Measurements from ENCODE around the gene CDH23.

Gene CDH23

GRCh38 chr10:71825217-71825616 lies 428.5 kb downstream of the CDH23 start:
- H3K27ac ChIP-seq (ENCODE audit: poor library complexity, severe bottlenecking), result no peak overlapping the region
- ATAC-seq (ENCODE audit: low read depth) (no peak), DNase-seq (ENCODE audit: low spot score) (no peak)
- peaks cover 90% of the 10 kb centered on the region for H3K36me3 ChIP-seq (ENCODE audit: low read depth)
- no peaks in the 10 kb centered on the region for H3K9me3 ChIP-seq (ENCODE audit: severe bottlenecking)
- no peak overlapping the region for H3K4me3 ChIP-seq (ENCODE audit: severe bottlenecking)
- H3K4me1 ChIP-seq (ENCODE audit: insufficient read depth, poor library complexity, severe bottlenecking), result no peaks in the 10 kb centered on the region
- no peak for TF ChIP-seq CTCF (IDR thresholded peaks at IDR 0.05; ENCODE audit: poor library complexity, severe bottlenecking)
- no peaks in the 10 kb centered on the region for H3K27me3 ChIP-seq (ENCODE audit: insufficient read depth, poor library complexity, severe bottlenecking)

GRCh38 chr10:71827852-71828251 lies 431.1 kb downstream of the CDH23 start:
- no peak for ATAC-seq (ENCODE audit: low read depth)
- Histone ChIP-seq H3K27me3 (ENCODE audit: insufficient read depth, poor library complexity, severe bottlenecking) (no peaks in the 10 kb centered on the region), H3K36me3 (ENCODE audit: low read depth) (peaks cover 89% of the 10 kb centered on the region), H3K4me1 (ENCODE audit: insufficient read depth, poor library complexity, severe bottlenecking) (peaks cover 10% of the 10 kb centered on the region), H3K4me3 (ENCODE audit: severe bottlenecking) (no peak overlapping the region), H3K27ac (ENCODE audit: poor library complexity, severe bottlenecking) (no peak overlapping the region), H3K9me3 (ENCODE audit: severe bottlenecking) (no peaks in the 10 kb centered on the region)
- TF ChIP-seq CTCF (IDR thresholded peaks at IDR 0.05; ENCODE audit: poor library complexity, severe bottlenecking), result no peak
- DNase-seq (ENCODE audit: low spot score), result no peak

- DNase-seq (ENCODE audit: low spot score), result no peak
- H3K4me3 ChIP-seq (ENCODE audit: severe bottlenecking), result no peak overlapping the region
- no peak overlapping the region for H3K27ac ChIP-seq (ENCODE audit: poor library complexity, severe bottlenecking)
- no peak for ATAC-seq (ENCODE audit: low read depth)
- no peak for TF ChIP-seq CTCF (IDR thresholded peaks at IDR 0.05; ENCODE audit: poor library complexity, severe bottlenecking)
- H3K4me1 ChIP-seq (ENCODE audit: insufficient read depth, poor library complexity, severe bottlenecking), result peaks cover 10% of the 10 kb centered on the region
- H3K27me3 ChIP-seq (ENCODE audit: insufficient read depth, poor library complexity, severe bottlenecking), result no peaks in the 10 kb centered on the region
- peaks cover 87% of the 10 kb centered on the region for H3K36me3 ChIP-seq (ENCODE audit: low read depth)
- no peaks in the 10 kb centered on the region for H3K9me3 ChIP-seq (ENCODE audit: severe bottlenecking)
Observed at GRCh38 chr10:71828702-71829101, 432.0 kb downstream of the CDH23 start.

- H3K27ac ChIP-seq (ENCODE audit: poor library complexity, severe bottlenecking), result no peak overlapping the region
- no peak for TF ChIP-seq CTCF (IDR thresholded peaks at IDR 0.05; ENCODE audit: poor library complexity, severe bottlenecking)
- no peaks in the 10 kb centered on the region for H3K27me3 ChIP-seq (ENCODE audit: insufficient read depth, poor library complexity, severe bottlenecking)
- H3K36me3 ChIP-seq (ENCODE audit: low read depth), result peaks cover 84% of the 10 kb centered on the region
- H3K4me1 ChIP-seq (ENCODE audit: insufficient read depth, poor library complexity, severe bottlenecking), result peaks cover 10% of the 10 kb centered on the region
- no peak overlapping the region for H3K4me3 ChIP-seq (ENCODE audit: severe bottlenecking)
- DNase-seq (ENCODE audit: low spot score), result no peak
- ATAC-seq (ENCODE audit: low read depth), result no peak
- no peaks in the 10 kb centered on the region for H3K9me3 ChIP-seq (ENCODE audit: severe bottlenecking)
Observed at GRCh38 chr10:71829171-71829570, 432.5 kb downstream of the CDH23 start.

- no peak for TF ChIP-seq CTCF (IDR thresholded peaks at IDR 0.05; ENCODE audit: poor library complexity, severe bottlenecking)
- no peak for ATAC-seq (ENCODE audit: low read depth)
- H3K36me3 ChIP-seq (ENCODE audit: low read depth), result peaks cover 77% of the 10 kb centered on the region
- H3K4me1 ChIP-seq (ENCODE audit: insufficient read depth, poor library complexity, severe bottlenecking), result peaks cover 10% of the 10 kb centered on the region
- no peak overlapping the region for H3K4me3 ChIP-seq (ENCODE audit: severe bottlenecking)
- DNase-seq (ENCODE audit: low spot score), result no peak
- no peaks in the 10 kb centered on the region for H3K27me3 ChIP-seq (ENCODE audit: insufficient read depth, poor library complexity, severe bottlenecking)
- H3K9me3 ChIP-seq (ENCODE audit: severe bottlenecking), result no peaks in the 10 kb centered on the region
- H3K27ac ChIP-seq (ENCODE audit: poor library complexity, severe bottlenecking), result no peak overlapping the region
Observed at GRCh38 chr10:71829896-71830295, 433.2 kb downstream of the CDH23 start.
